ENCODE data around the gene VPS13C. TPM values are rescaled to one million over a fixed set of nuclear protein-coding genes. Genes with fewer than 3 reads are reported as not detected.

Gene VPS13C
- total RNA-seq, 1 experiment from 2014 or later, result 18.6 TPM

GRCh38 chr15:61828860-61829513 lies 231.3 kb downstream of the VPS13C start:
- TF ChIP-seq REST (IDR thresholded peaks at IDR 0.05; ENCODE audit: low read depth), result no peak
- TF ChIP-seq CEBPB (IDR thresholded peaks at IDR 0.05; ENCODE audit: low read depth), result no peak
- TF ChIP-seq ZNF274 (IDR thresholded peaks at IDR 0.05; ENCODE audit: low read depth, low read length), result no peak
- no peak for TF ChIP-seq EZH2phosphoT487 (IDR thresholded peaks at IDR 0.05; ENCODE audit: borderline replicate concordance)
- TF ChIP-seq FOSL1 (IDR thresholded peaks at IDR 0.05; ENCODE audit: low read depth), result no peak
- TF ChIP-seq TCF7L2 (IDR thresholded peaks at IDR 0.05; ENCODE audit: borderline replicate concordance, extremely low read depth, insufficient read depth, insufficient read length), result no peak
- TF ChIP-seq POLR2A (IDR thresholded peaks at IDR 0.05; ENCODE audit: borderline replicate concordance, extremely low read depth, insufficient read depth, insufficient read length), result no peak
- no peak for TF ChIP-seq SP1 (IDR thresholded peaks at IDR 0.05; ENCODE audit: low read depth)
- TF ChIP-seq ZFX (IDR thresholded peaks at IDR 0.05), result no peak
- no peak for TF ChIP-seq SIN3A (IDR thresholded peaks at IDR 0.05; ENCODE audit: low read depth)
- TF ChIP-seq EZH2 (IDR thresholded peaks at IDR 0.05), result no peak
- no peak for TF ChIP-seq MAX (IDR thresholded peaks at IDR 0.05)
- TF ChIP-seq SRF (IDR thresholded peaks at IDR 0.05; ENCODE audit: low read depth), result no peak
- no peak for TF ChIP-seq RAD21 (IDR thresholded peaks at IDR 0.05; ENCODE audit: low read depth)
- ChIA-PET POLR2A (no interaction called here), CTCF (interaction anchor here (0.6 kb wide), 1 partner anchor 661 kb away, joined by 5 read pairs; no protein-coding TSS in a partner anchor), RAD21 (ENCODE audit: low non-redundant PET in 1 of 2, low total read pairs in 2 of 2, uncharacterized antibody in 2 of 2, unreplicated experiment in 2 of 2) (no interaction called here)
- no peak overlapping the region for H3K27ac ChIP-seq (ENCODE audit: low read depth, low read length)
- no peak overlapping the region for H3K4me2 ChIP-seq (ENCODE audit: low read length)
- H3K9me3 ChIP-seq (ENCODE audit: control insufficient read depth in 1 of 2, insufficient read depth in 1 of 2, low read depth in 1 of 2, low read length in 2 of 2), result no peaks in the 10 kb centered on the region
- H3K27me3 ChIP-seq (ENCODE audit: insufficient read depth, low read length), result no peaks in the 10 kb centered on the region
- no peak overlapping the region for H3K4me3 ChIP-seq (replicated peaks in 1 of 2; ENCODE audit: low read depth in 1 of 2, low read length in 2 of 2)
- no peaks in the 10 kb centered on the region for H4K20me1 ChIP-seq (ENCODE audit: insufficient read depth)
- no peaks in the 10 kb centered on the region for H3K9me2 ChIP-seq (ENCODE audit: insufficient read depth)
- no peak for ATAC-seq
- no peaks in the 10 kb centered on the region for H3K36me3 ChIP-seq (ENCODE audit: control insufficient read depth in 1 of 2, insufficient read depth in 2 of 2, low read length in 2 of 2)
- intact Hi-C loops (cut with micrococcal nuclease), result no loop called here
- H2AFZ ChIP-seq (ENCODE audit: low read depth, low read length, poor library complexity, severe bottlenecking), result no peak overlapping the region
- H3K4me1 ChIP-seq (ENCODE audit: control insufficient read depth in 1 of 2, insufficient read depth in 2 of 2, low read length in 2 of 2), result no peaks in the 10 kb centered on the region
- no peaks in the 10 kb centered on the region for H3K79me2 ChIP-seq (ENCODE audit: insufficient read depth, low read length)
- BruUV-seq (replicated peaks), result no TSS peak
- no peak overlapping the region for H3K9ac ChIP-seq (ENCODE audit: low read length)
- DNase-seq (ENCODE audit: low read depth, low spot score), result no peak
